Measurements from ENCODE around the gene STIP1.

Gene STIP1

GRCh38 chr11:64224891-64225607 lies 39.1 kb downstream of the STIP1 start:
- no peak for DNase-seq

DNA sequence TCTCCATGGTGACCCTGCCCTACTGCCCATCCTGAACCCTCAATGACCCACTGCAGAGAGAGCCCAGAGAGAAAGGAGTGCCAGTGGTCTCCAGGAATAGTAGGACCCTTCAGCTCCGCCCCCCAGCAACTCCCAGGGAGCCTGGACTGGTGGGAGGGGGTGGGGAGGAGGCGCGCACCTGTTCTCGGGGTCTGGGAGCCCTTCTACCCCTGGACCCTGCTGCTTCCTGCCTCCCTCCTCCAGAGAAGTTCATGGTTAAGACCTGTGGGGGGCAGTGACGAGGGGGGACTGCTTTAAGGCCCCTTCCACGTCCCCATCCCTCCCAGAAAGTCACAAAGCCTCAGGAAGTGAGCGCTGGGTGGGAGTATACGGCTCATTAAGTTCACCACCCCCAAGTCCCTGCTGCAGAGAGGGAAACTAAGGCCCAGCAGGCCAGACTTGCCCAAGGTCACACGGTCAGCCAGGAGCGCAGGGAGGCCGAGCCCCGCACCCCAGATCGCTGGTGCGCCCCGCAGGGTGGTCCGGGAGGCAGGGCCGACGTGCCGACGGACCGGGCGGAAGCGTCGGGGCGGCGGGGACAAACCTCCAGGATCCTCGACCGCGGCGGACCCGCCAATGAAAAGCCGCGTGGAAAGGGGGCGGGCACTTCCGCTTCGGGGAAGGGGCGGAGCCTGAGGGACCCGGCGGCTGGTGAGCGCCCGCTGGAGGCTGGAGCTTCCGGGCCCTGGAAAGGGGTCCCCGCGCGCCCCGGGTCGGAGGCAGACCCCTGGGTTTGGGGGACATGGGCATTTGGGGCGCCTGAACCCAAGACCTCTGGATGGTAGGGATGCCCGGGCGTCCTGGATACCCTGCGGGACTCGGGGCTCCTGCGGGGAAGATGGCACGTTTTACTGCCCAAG lies 39.9 kb downstream of the STIP1 start, which contains the start of the genes NUDT22 and TRPT1:
NUDT22 (plus strand) TSS at position 667 of the 899 bp plus-strand sequence. CDS start 379 bp downstream, outside the sequence.
TRPT1 (minus strand) TSS at position 579 of the 899 bp plus-strand sequence; CDS start at position 253, 326 bp downstream.
- DNase-seq, result peak; percentile 87

- peak; percentile 61 for DNase-seq
Measured at GRCh38 chr11:64226507-64227051, 40.6 kb downstream of the STIP1 start.

DNA sequence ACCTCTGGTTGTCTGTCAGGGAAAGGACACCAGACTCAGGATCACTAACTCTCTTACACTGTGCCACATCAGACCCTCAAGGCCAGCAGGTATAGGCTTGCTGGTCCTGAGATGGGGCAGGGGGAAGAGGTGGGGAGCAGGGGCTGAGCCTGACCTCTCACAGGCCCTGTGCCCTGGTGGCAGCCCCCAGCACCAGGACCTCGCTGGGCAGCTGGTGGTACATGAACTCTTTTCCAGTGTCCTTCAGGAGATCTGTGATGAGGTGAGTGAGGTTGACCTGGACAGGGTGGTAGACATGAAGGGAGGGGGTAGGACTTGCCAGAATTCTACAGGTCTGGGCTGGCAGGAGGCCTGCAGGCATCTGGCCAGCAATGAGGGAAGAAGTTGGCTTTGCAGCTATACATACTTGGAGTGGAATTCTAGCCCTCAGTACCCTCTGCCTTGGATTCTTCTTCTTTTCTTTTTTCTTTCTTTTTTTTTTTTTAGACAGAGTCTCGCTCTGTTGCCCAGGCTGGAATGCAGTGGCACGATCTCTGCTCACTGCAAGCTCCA lies 41.5 kb downstream of the STIP1 start:
- DNase-seq, result no peak

DNA sequence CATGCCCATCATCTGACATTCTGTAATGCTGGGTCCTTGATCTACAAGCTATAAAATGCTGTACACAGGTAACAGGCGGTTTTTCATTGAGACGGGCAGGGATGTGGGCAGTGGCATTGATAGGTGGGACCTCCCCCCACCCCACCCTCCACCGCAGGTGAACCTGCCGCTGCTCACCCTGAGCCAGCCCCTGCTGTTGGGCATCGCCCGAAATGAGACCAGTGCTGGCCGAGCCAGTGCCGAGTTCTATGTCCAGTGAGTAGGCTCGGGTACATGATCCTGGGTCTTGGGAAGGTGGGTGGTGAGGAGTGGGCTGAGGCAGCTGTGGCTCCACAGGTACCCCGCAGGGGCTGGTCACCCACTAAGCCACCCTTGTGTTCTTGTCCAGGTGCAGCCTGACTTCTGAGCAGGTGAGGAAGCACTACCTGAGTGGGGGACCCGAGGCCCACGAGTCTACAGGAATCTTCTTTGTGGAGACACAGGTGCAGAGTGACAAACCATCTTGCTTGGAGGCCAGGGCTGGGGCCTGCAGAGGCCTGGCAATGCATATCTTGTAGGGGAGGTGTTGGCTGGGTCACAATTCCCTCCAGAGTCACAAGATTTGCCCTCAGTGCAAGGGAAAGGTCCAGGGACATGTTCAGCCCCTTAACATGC lies 43.2 kb downstream of the STIP1 start:
- DNase-seq, result no peak

GRCh38 chr11:64229744-64230170 lies 43.8 kb downstream of the STIP1 start:
- DNase-seq, result no peak

DNA sequence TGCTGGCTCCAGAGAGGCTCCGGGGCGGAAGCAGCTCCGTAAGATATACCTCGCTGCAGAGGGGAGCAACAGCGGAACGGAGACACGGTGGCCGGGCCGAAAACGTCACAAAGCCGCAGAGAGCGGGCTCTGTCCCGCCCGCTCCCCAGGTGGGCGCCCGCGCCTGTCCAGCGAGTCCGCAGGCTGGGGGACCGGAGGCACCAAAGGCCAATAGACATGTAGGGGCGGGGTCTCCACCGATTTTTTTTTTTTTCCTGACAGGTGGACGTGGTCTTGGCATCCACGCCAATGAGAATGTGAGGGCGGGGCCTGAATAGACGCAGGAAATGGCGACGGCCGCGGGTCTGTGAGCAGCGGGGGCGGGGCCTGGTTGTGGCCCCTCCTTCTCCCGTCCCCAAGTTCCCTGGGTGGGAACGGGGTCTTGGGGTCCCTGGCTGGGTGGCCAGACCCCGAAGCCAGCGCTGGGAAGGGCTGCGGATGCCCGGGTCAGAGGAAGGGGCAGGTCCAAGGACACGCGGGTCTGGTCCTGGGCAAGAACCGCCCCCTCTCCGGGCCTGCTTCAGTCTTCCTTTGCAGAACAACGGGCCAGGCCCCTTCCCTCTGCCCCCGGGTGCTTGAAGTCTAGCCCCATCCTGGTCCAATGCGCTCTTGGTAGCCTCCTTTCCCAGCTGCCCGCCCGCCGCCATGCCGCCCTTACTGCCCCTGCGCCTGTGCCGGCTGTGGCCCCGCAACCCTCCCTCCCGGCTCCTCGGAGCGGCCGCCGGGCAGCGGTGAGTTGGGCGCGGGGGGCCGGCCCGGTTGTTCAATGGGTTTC lies 44.4 kb downstream of the STIP1 start, which contains the start of gene DNAJC4:
DNAJC4 (plus strand) TSS at position 378 of the 814 bp plus-strand sequence; CDS start at position 685, 307 bp downstream.
- DNase-seq, result peak; percentile 63

GRCh38 chr11:64230985-64231365 lies 45.0 kb downstream of the STIP1 start:
- DNase-seq, result no peak

GRCh38 chr11:64231546-64231945 lies 45.6 kb downstream of the STIP1 start:
- no peak for DNase-seq

GRCh38 chr11:64232182-64232966 lies 46.4 kb downstream of the STIP1 start:
- no peak for DNase-seq

GRCh38 chr11:64232967-64233315 lies 47.0 kb downstream of the STIP1 start:
- DNase-seq, result no peak

DNA sequence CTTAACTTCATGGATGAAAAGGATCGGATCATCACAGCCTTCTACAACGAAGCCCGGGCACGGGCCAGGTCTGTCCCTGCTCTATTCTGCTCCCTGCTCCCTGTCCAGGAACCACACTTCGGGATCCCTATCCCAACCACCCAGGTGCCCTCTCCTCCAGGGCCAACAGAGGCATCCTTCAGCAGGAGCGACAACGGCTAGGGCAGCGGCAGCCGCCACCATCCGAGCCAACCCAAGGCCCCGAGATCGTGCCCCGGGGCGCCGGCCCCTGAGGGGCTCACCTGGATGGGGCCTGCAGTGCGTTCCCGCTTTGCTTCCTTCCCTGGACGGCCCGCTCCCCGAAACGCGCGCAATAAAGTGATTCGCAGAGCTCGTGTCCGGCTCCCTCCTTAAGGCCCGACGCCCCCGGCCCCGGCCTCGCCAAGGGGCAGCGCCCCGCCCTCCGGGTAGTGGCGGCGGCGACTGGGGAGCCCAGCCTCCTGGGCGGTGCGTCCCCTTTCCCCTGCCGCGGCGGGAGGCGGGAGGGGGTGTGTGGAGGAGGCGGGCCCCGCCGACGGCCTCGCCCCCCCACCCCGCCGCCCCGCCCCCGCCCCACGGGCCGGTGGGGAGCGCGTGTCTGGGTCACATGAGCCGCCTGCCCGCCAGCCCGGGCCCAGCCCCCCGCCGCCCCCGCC lies 48.1 kb downstream of the STIP1 start, which contains the start of gene VEGFB:
VEGFB (plus strand) TSS at position 672 of the 674 bp plus-strand sequence. CDS start 250 bp downstream, outside the sequence.
- no peak for DNase-seq

DNA sequence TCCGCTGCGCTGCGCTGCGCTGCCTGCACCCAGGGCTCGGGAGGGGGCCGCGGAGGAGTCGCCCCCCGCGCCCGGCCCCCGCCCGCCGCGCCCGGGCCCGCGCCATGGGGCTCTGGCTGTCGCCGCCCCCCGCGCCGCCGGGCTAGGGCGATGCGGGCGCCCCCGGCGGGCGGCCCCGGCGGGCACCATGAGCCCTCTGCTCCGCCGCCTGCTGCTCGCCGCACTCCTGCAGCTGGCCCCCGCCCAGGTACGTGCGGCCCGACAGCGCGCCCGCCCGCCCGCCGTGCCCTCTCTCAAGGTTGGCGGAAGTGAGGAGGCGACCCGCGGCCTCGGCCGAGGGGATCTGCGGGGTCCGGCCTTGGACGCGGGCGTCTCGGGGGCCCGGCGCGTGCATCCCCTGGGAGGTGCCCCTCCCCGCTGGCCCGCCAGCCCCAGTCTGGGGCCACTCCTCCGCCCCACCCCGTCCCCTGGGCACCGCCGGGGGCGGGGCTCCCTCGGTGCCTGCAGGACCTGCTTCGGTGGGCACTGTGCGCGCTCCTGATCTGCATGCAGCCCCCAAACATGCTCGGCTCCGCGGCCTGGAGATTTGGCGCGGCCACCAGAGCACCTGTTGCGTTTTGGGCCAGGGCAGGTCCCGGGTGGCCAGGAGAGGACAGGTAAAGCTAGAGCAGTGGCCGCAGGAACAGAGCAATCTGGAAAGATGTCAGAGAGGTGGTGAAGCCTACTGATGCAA lies 48.8 kb downstream of the STIP1 start:
- DNase-seq, result no peak

- DNase-seq, result no peak
Measured at GRCh38 chr11:64235437-64236161, 49.6 kb downstream of the STIP1 start.

DNA sequence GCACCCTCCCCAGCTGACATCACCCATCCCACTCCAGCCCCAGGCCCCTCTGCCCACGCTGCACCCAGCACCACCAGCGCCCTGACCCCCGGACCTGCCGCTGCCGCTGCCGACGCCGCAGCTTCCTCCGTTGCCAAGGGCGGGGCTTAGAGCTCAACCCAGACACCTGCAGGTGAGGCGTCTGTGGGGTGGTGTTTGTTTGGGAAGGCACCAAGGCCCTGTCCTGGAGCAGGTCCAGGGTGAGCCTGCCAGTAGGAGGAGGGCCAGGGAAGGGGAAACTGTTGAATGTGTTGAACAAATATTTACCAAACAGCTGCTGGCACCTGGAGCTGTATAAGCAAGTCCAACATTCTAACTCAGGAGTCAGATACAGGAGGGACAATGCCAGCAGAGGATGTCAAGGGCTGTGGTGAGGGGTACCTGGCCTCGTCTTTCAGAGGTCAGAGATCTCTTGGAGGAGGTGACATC lies 51.5 kb downstream of the STIP1 start:
- no peak for DNase-seq

- no peak for DNase-seq
Measured at GRCh38 chr11:64238076-64238475, 52.1 kb downstream of the STIP1 start.

- no peak for DNase-seq
Measured at GRCh38 chr11:64238999-64239398, 53.0 kb downstream of the STIP1 start.

GRCh38 chr11:64239662-64240434 lies 53.9 kb downstream of the STIP1 start:
- no peak for DNase-seq

Data from NK-92 treated with Interleukin-12 subunit alpha and Interleukin-12 subunit beta, amount 100 ng/mL, for 24 hours (cell line).